Lower leg skin (tissue), 3 donors: ENCODE results near the gene SMU1.

Experiments used
- CTCF ChIP-seq, 3 donors: fragments of 450-650 bp; IDR thresholded peaks; one replicate each; pipeline ENCODE4 v1.5.1; 2016; ENCODE audit warnings: antibody characterized with exemption in 3 of 3, mild to moderate bottlenecking in 3 of 3, moderate library complexity in 2 of 3
- POLR2A ChIP-seq, 2 donors: fragments of 450-650 bp; IDR thresholded peaks; one replicate each; pipeline ENCODE4 v1.6.1; 2016 to 2017; ENCODE audit warnings: antibody characterized with exemption in 2 of 2, mild to moderate bottlenecking in 1 of 2, moderate library complexity in 1 of 2

GRCh38 chr9:33019797-33020196, 56.7 kb downstream of the SMU1 start:
- TF ChIP-seq CTCF (IDR thresholded peaks at IDR 0.05) (no peak), POLR2A (IDR thresholded peaks at IDR 0.05) (no peak)
